ENCODE measurements around the gene FGD5. TPM values are rescaled to one million over a fixed set of nuclear protein-coding genes. Genes with fewer than 3 reads are reported as not detected.

Gene FGD5
- total and polyA plus RNA-seq, 2 experiments from 2014 or later, result 7.4 to 12.2 TPM

DNA sequence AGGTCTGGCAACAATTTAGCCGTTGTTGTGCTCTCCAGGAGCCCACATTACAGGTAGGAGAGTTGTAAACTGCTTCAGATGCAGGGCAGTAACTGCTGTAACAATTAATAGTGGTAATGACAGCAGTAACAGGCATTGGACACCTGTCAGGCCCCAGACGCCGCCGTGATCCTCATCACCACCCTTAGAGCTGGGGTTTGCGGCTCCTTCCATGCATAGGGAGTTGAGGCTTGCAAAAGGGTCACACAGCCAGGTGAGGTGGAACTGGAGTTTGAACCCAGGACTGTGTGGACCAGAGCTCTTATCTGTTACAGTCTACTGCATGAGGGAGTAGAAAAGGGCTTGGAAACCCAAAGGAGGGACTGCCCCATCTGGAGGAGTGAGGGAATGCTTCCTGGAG, 101.8 kb downstream of the FGD5 start:
- H3K36me3 ChIP-seq (ENCODE audit: insufficient read depth), result no peaks in the 10 kb centered on the region
- DNase-seq (ENCODE audit: low spot score) (no peak), ATAC-seq (peak; percentile 15; the same call in 2 of the 3 replicates)
- no peaks in the 10 kb centered on the region for H3K27me3 ChIP-seq (ENCODE audit: insufficient read depth)
- no peak overlapping the region for H3K4me2 ChIP-seq
- Mint-ChIP-seq H3K9me3 (no peaks in the 10 kb centered on the region), H3K4me1 (peaks cover 4% of the 10 kb centered on the region; the same call in 2 of the 3 replicates), H3K4me3 (no peak overlapping the region), H3K27ac (no peak overlapping the region), H3K27me3 (ENCODE audit: insufficient read depth, low read depth, poor library complexity) (peaks cover 15% of the 10 kb centered on the region), H3K36me3 (ENCODE audit: low read depth) (no peaks in the 10 kb centered on the region)
- H3K79me2 ChIP-seq (replicated peaks; ENCODE audit: insufficient read depth), result no peaks in the 10 kb centered on the region
- TF ChIP-seq, protein P1, sequence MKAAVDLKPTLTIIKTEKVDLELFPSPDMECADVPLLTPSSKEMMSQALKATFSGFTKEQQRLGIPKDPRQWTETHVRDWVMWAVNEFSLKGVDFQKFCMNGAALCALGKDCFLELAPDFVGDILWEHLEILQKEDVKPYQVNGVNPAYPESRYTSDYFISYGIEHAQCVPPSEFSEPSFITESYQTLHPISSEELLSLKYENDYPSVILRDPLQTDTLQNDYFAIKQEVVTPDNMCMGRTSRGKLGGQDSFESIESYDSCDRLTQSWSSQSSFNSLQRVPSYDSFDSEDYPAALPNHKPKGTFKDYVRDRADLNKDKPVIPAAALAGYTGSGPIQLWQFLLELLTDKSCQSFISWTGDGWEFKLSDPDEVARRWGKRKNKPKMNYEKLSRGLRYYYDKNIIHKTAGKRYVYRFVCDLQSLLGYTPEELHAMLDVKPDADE (IDR thresholded peaks at IDR 0.05), result no peak
- TF ChIP-seq, protein P2, sequence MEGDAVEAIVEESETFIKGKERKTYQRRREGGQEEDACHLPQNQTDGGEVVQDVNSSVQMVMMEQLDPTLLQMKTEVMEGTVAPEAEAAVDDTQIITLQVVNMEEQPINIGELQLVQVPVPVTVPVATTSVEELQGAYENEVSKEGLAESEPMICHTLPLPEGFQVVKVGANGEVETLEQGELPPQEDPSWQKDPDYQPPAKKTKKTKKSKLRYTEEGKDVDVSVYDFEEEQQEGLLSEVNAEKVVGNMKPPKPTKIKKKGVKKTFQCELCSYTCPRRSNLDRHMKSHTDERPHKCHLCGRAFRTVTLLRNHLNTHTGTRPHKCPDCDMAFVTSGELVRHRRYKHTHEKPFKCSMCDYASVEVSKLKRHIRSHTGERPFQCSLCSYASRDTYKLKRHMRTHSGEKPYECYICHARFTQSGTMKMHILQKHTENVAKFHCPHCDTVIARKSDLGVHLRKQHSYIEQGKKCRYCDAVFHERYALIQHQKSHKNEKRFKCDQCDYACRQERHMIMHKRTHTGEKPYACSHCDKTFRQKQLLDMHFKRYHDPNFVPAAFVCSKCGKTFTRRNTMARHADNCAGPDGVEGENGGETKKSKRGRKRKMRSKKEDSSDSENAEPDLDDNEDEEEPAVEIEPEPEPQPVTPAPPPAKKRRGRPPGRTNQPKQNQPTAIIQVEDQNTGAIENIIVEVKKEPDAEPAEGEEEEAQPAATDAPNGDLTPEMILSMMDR (conservative IDR thresholded peaks at IDR 0.05; ENCODE audit: low read depth in 2 of 2), result peak in 1 of 2 experiments; percentile 4; a peak in 1 of 4 replicates
- no peak for TF ChIP-seq CREB1 (CRISPR knock-in tag; IDR thresholded peaks at IDR 0.05; ENCODE audit: low read depth)
- no peak overlapping the region for H3K27ac ChIP-seq (ENCODE audit: low read depth)
- no peaks in the 10 kb centered on the region for H4K20me1 ChIP-seq (replicated peaks; ENCODE audit: insufficient read depth)
- no peak overlapping the region for H3K4me3 ChIP-seq
- no peaks in the 10 kb centered on the region for H3K9me2 ChIP-seq (ENCODE audit: insufficient read depth)
- no peaks in the 10 kb centered on the region for H3F3A ChIP-seq (replicated peaks; ENCODE audit: low read depth)
- H2AFZ ChIP-seq, result 0 out of 2 replicates have a peak overlapping the region, but pooled peaks have one; percentile 28
- no peaks in the 10 kb centered on the region for H3K4me1 ChIP-seq (ENCODE audit: insufficient read depth)

DNA sequence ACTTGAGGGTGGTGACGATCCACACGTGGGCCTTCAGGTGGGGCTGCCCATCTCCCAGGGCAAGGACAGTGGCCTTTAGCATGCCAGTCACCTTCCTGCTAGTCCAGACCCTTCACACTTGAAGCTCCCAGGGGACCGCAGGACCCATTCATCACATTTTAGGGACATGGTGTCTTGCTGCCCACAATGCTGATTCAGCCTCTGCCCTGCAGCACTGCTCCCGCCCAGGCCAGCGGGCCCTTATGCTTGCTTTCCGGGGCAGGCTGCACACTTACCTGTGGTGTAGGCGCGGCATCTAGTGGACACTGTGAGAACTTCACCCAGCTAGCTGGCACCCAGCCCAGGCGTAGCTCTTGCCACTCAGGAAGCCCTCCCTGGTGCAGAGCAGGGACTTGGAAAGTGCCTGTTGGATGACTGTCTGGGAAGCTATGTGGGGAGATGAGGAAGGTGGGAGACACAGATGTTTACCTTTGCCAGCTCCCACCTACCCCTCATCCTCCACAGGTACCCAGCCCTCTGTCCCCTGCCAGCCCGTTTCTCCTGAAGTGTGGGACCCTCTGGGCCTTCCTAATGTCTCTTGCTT, 102.4 kb downstream of the FGD5 start:
- Histone ChIP-seq H3K79me2 (replicated peaks; ENCODE audit: insufficient read depth) (no peaks in the 10 kb centered on the region), H3K27ac (ENCODE audit: low read depth) (no peak overlapping the region), H3K4me1 (ENCODE audit: insufficient read depth) (no peaks in the 10 kb centered on the region), H4K20me1 (replicated peaks; ENCODE audit: insufficient read depth) (no peaks in the 10 kb centered on the region), H3F3A (replicated peaks; ENCODE audit: low read depth) (no peaks in the 10 kb centered on the region), H3K4me3 (no peak overlapping the region), H3K9me2 (ENCODE audit: insufficient read depth) (no peaks in the 10 kb centered on the region), H3K27me3 (ENCODE audit: insufficient read depth) (no peaks in the 10 kb centered on the region), H3K36me3 (ENCODE audit: insufficient read depth) (no peaks in the 10 kb centered on the region), H2AFZ (0 out of 2 replicates have a peak overlapping the region, but pooled peaks have one; percentile 28), H3K4me2 (no peak overlapping the region)
- Mint-ChIP-seq H3K27ac (no peak overlapping the region), H3K27me3 (ENCODE audit: insufficient read depth, low read depth, poor library complexity) (peaks cover 15% of the 10 kb centered on the region), H3K4me3 (no peak overlapping the region), H3K9me3 (no peaks in the 10 kb centered on the region), H3K4me1 (peaks cover 8% of the 10 kb centered on the region), H3K36me3 (ENCODE audit: low read depth) (no peaks in the 10 kb centered on the region)
- DNase-seq (ENCODE audit: low spot score) (peak; percentile 93), ATAC-seq (peak; percentile 89)
- TF ChIP-seq, protein P2 (conservative IDR thresholded peaks at IDR 0.05; ENCODE audit: low read depth in 2 of 2), result peak; percentile 83 to 100
- TF ChIP-seq POLR2AphosphoS5 (IDR thresholded peaks at IDR 0.05; ENCODE audit: low read depth) (no peak), JUNB (IDR thresholded peaks at IDR 0.05; ENCODE audit: unreplicated experiment) (no peak), ZNF331 (CRISPR knock-in tag; IDR thresholded peaks at IDR 0.05; ENCODE audit: low read depth) (no peak)
- TF ChIP-seq, protein P1 (IDR thresholded peaks at IDR 0.05), result no peak
